ENCODE results near the gene NDUFV1.
A peak's percentile ranks its signal among the peaks of the same experiment; 100 is the strongest.

The NDUFV1 gene

DNA sequence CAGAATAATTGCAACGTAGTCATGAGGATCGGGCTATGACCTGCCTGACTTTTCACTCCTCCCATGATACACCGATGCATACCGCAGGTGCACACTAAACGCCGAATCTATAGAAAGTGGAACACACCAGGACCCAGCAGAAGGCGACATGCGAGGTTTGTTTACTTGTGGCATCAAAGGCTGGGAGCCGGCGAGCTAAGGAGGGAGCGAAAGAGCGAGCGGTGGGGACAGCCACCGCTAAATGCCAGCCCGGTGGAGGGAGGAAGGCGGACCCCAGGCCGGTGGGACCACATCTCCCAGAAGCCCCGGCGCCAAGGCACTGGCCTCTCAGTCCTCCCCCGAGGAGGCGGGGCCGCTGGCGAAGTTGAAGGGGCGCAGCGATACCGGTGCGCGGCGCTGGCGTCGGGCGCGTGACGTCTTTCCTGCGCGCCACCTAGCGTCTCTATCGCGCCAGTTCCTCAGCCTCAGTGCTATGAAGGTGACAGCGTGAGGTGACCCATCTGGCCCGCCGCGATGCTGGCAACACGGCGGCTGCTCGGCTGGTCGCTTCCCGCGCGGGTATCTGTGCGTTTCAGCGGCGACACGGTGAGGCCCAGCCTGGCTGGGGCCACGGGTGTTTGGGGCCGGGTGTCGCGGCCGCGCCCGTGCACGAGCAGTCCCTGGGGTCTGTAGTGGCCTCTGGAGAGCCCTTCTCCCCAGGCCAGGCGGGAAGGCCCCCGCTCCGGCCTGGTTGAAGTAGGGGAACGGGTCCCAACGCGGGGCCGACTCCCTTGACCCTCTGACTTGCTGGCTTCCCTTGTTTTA lies at the start of gene NDUFV1:
Gene NDUFV1 (plus strand): TSS at position 445 of the 804 bp plus-strand sequence. CDS start 69 bp downstream, at position 514.
- peak; percentile 93 for DNase-seq (ENCODE audit: low spot score)

DNA sequence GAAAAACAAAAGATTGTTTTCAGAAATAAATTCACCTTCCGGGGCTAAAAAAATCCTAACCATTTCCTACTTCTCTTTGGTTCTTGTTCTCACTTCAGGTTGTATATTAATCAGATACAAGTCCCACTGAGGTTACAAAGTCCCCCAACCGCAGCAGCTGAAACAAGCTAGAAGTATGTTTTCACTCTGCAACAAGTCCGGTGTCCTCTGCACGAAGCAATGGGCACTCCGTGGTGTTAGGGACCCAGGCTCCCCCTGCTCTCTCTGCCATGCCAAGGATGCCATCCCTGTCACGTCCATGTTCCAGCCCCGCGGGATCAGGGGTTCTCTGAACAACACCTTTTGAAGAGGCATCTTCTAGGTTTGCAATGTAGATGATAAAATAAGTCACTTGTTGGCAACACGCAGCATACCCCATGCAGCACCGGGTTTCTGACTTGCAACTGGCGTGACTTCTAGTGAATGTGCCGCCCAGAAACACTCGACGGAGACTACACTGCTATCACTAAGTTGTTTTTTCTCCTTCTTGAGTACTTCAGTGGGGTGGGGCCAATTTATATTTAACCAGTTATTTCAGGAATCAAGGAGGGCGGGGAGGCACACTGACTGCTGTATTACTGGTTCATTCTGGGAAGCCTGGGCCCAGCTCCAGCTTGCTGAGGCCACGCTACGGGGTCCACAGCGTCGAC lies 48.5 kb upstream of the NDUFV1 start:
- no peak for DNase-seq (ENCODE audit: low spot score)

DNA sequence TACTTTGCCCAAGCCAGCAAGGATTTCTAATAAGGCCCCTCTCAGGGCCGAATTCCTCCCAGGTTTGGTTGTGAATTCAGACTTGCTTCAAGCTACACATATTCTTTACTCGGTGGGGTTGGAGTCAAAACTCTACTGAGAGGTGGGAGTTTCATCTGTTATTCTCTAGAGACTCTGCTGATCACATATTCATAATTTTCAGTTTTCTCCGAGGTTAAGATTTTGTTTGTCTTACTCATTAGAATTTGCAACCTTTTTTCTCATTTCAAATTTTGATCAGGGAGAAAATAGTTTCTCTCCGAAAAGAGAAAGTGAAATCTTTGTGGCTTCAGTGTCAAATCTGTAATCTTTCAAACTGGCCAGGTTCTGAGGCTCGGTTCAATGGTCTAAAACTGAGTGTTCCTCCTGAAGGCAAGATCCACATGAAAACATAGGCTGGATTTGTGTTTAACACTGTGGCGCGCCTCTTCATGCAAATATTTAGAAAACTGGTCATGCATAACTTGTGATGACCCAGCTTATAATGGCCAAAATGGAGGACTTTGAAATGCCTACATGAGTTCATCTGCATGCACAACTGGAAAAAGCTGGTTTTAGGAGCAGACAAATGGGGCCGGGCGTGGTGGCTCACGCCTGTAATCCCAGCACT lies 44.6 kb upstream of the NDUFV1 start:
- DNase-seq (ENCODE audit: low spot score), result no peak

DNA sequence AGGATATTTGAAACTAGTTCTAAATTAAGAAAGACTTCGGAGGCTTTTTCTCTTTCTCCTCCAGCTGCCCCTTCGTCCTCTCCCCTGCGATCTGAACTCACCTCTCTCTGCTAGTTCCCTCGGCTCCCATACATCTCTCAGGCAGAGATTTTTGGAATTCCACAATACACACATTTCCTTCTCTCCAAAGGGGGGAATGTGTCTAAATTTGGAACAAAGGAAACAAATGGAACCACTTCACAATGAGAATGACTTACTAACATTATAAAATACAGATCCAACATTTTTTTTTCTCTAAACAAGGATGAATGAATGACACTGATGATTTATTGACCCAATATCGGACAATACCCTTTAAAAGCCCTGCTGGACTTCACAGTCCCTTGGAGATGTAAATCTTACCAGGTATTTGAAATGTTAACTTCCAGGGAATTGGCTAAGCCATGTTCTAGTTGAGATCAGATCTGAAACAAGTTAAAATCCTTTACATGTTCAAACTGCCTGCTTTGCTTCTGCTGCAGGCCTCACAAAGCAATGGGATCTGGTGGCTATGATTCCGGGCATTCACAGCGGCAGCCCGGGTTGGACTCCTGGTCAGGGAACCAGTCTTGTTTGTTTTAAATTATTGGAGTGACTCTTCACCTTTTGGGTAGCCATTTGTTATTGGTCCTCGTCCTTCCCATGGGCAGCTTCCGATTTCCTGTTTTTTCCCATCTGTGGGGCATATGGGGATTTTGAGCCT lies 43.6 kb upstream of the NDUFV1 start:
- DNase-seq (ENCODE audit: low spot score), result no peak

- DNase-seq (ENCODE audit: low spot score), result peak; percentile 68
Measured at GRCh38 chr11:67563705-67564114, 43.0 kb upstream of the NDUFV1 start.

DNA sequence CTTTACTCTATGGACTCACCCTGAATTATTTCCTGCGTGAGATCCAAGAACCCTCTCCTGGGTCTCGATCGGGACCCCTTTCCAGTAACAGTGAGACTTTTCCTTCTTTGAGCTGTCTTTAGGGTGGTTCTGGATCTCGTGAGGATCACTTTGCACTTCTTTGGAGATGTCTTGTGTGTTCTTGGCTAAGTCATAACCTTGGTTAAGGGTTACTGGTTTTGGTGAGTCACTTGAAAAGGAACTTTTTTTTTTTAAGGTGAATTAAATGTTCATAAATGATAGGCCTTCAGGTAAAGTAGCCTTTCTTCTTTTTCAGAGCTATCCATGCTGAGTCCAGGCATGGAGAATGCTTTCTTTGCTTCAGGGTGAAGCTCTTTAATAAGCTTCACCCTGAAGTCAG lies 42.5 kb upstream of the NDUFV1 start:
- DNase-seq (ENCODE audit: low spot score), result no peak

DNA sequence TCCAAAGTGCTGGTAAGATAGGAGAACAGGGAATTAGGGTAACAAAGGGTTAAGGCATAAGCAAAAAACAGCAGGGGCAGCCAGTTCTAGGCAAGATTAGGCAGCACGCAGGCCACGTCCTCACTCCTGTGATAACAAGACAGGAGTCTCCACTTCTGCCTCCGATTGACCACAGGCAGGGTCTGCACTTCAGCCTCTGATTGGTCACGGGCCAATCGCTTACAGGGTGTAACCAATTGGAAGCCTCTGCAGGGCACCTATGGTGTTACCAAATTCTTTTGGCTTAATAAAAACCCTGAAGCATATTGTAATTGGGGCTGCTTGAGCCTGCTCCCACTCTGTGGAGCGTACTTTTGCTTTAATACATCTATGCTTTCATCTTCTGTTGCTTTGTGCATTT lies 35.3 kb upstream of the NDUFV1 start:
- DNase-seq (ENCODE audit: low spot score), result no peak

- DNase-seq (ENCODE audit: low spot score), result no peak
Measured at GRCh38 chr11:67572305-67572704, 34.4 kb upstream of the NDUFV1 start.

GRCh38 chr11:67572747-67573419 lies 33.9 kb upstream of the NDUFV1 start:
- DNase-seq (ENCODE audit: low spot score), result no peak

DNA sequence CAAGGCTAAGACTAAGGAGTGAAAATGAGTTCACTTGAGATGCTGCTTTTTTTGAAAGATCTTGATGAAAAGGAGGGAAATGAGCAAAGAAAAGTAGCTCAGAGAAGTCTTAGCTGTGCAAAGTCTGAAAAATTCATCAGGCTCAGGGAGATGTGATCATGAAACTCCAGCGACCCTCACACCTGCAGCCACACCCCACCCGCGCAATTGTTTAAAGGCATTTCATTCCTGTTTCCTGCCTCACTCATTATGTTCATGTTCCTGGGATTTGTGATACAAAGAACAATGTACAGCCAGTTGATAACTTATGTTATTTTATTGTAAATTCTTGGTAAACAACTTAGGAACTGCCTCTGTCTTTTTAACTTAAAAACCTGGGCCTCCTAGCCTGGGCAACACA lies 31.8 kb upstream of the NDUFV1 start:
- DNase-seq (ENCODE audit: low spot score), result no peak

DNA sequence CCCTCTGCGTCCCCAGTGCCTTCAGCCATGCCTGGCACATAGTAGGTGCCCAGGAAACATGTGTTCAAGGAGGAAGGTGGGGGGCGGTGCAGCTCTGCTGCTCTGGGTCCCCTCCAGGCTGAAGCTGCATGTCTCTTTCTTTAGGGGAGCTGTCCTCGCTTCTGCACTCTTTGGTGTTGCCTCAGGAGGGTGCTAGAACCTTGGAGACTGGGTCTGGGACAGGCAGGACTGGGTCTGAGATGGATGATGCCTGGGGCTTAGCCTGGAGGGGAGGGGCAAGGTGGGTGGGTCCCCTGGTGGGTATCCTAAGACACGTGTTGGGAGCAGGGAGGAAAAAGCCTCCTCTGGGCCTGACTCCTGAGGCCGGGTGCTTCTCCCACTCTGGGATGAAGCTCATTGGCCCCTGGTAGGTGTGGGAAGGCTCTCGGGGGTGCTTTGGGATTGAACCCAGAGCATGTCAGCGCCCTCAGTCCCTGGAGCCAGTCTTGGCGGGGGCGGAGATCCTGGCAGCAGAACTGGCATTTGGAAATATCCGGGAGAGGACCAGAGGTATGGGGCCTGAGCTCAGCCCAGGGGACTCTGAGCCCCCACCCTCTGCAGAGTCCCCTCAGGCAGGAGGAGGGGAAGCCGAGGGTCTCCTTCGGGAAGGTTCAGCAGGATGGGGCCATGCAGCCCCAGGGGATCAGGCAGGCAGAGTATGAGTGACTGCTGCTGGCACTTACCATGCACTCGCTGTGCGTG lies 29.8 kb upstream of the NDUFV1 start:
- no peak for DNase-seq (ENCODE audit: low spot score)

DNA sequence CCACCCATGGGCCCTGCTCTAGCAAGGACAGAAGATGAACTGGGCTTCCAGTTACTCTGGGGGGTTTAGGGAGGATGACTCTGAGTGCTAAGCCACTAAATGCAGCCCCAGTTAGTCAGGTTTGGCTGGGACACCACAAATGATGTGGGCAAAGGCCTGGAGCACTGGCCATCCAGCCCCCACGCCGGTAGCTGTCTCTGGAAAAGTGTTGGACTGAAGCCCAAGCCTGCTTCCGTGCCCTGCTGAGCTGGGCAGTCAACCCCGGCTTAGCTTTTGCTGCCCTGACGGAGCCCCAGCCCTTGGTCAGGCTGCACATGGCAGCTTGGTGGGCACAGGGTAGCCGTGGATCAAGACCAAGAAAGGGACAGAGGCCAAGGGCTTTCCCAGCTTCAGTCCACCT lies 28.8 kb upstream of the NDUFV1 start:
- no peak for DNase-seq (ENCODE audit: low spot score)

- DNase-seq (ENCODE audit: low spot score), result no peak
Measured at GRCh38 chr11:67581469-67581868, 25.3 kb upstream of the NDUFV1 start.

DNA sequence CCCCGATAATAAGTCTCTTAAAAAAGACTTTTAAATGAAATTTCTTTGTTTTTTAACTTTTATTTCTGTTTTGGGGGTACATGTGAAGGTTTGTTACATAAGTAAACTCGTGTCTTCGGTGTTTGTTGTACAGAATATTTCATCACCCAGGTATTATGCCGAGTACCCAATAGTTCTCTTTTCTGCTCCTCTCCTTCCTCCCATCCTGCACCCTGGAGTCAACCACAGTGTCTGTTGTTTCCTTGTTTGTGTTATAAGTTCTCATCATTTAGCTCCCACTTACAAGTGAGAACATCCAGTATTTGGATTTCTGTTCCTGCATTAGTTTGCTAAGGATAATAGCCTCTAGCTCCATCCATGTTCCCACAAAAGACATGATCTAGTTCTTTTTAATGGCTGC lies 24.7 kb upstream of the NDUFV1 start:
- no peak for DNase-seq (ENCODE audit: low spot score)

GRCh38 chr11:67583247-67584204 lies 23.2 kb upstream of the NDUFV1 start, which contains the start of gene GSTP1:
Gene GSTP1 (plus strand): TSS chr11:67583812. CDS start chr11:67583844, 32 bp downstream.
- DNase-seq (ENCODE audit: low spot score), result peak; percentile 94

DNA sequence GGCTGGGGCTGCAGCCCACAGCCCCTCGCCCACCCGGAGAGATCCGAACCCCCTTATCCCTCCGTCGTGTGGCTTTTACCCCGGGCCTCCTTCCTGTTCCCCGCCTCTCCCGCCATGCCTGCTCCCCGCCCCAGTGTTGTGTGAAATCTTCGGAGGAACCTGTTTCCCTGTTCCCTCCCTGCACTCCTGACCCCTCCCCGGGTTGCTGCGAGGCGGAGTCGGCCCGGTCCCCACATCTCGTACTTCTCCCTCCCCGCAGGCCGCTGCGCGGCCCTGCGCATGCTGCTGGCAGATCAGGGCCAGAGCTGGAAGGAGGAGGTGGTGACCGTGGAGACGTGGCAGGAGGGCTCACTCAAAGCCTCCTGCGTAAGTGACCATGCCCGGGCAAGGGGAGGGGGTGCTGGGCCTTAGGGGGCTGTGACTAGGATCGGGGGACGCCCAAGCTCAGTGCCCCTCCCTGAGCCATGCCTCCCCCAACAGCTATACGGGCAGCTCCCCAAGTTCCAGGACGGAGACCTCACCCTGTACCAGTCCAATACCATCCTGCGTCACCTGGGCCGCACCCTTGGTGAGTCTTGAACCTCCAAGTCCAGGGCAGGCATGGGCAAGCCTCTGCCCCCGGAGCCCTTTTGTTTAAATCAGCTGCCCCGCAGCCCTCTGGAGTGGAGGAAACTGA lies 22.4 kb upstream of the NDUFV1 start:
- DNase-seq (ENCODE audit: low spot score), result peak; percentile 64

DNA sequence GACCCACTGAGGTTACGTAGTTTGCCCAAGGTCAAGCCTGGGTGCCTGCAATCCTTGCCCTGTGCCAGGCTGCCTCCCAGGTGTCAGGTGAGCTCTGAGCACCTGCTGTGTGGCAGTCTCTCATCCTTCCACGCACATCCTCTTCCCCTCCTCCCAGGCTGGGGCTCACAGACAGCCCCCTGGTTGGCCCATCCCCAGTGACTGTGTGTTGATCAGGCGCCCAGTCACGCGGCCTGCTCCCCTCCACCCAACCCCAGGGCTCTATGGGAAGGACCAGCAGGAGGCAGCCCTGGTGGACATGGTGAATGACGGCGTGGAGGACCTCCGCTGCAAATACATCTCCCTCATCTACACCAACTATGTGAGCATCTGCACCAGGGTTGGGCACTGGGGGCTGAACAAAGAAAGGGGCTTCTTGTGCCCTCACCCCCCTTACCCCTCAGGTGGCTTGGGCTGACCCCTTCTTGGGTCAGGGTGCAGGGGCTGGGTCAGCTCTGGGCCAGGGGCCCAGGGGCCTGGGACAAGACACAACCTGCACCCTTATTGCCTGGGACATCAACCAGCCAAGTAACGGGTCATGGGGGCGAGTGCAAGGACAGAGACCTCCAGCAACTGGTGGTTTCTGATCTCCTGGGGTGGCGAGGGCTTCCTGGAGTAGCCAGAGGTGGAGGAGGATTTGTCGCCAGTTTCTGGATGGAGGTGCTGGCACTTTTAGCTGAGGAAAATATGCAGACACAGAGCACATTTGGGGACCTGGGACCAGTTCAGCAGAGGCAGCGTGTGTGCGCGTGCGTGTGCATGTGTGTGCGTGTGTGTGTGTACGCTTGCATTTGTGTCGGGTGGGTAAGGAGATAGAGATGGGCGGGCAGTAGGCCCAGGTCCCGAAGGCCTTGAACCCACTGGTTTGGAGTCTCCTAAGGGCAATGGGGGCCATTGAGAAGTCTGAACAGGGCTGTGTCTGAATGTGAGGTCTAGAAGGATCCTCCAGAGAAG lies 21.6 kb upstream of the NDUFV1 start:
- DNase-seq (ENCODE audit: low spot score), result no peak

GRCh38 chr11:67585911-67586310 lies 20.8 kb upstream of the NDUFV1 start:
- no peak for DNase-seq (ENCODE audit: low spot score)
